K562 (cell line): ENCODE measurements around the gene AGAP1. TPM values are rescaled to one million over a fixed set of nuclear protein-coding genes. Genes with fewer than 3 reads are reported as not detected.

Source experiments
- ATAC-seq: fragments of 200-7000 bp; cut with Tn5 transposase; 3 replicates; pipeline ENCODE4 v1.9.1; 2020; ENCODE audit warnings: moderate library complexity
- BruUV-seq: library from RNA; stranded (reverse); fragments of 400-500 nt; replicated peaks from 2 replicates; lab custom pipeline; 2021; lab: Mats Ljungman, UMichigan
- CTCF ChIA-PET: fragments of 300-600 bp; formaldehyde crosslinking; extraction: SDS; loops from one replicate; lab custom pipeline; 2021; ENCODE audit warnings: low intra/inter-chr PET ratio; lab: Yijun Ruan, JAX
- POLR2A ChIA-PET: fragments of 300-600, 350-650 bp; sonication (Branson Sonifier 250); formaldehyde crosslinking; extraction: SDS; loops from one replicate; lab custom pipeline; 2021; ENCODE audit warnings: antibody characterized with exemption, inconsistent platforms; lab: Yijun Ruan, JAX
- DNase-seq, 4 experiments: peaks; one replicate each; pipeline versions ENCODE4 v3.0.0 to v3.0.0-alpha.2; 2011 to 2018; ENCODE audit warnings: low spot score in 3 of 4, mixed read lengths in 3 of 4; ENCODE audit errors: extremely low read depth in 1 of 4
- FAIRE-seq: peaks from 2 replicates; lab custom pipeline; 2011; peaks lifted over from hg19 to GRCh38; lab: Jason Lieb, UNC
- H2AFZ ChIP-seq: 2 replicates; pipeline ENCODE4 v1.6.0; 2011; ENCODE audit warnings: low read depth, low read length, control low read depth, inconsistent platforms
- H3K27ac ChIP-seq: fragments of 200-600 bp; 3 replicates; pipeline ENCODE4 v1.8.0; 2011; ENCODE audit warnings: low read depth, mild to moderate bottlenecking, control low read depth, inconsistent platforms, low read length, moderate library complexity, mixed read lengths; ENCODE audit errors: extremely low read depth
- H3K27me3 ChIP-seq, 2 experiments: fragments of 300-600 bp in 1 of 2; 2 replicates in 1 of 2; 3 replicates in 1 of 2; pipeline versions ENCODE4 v1.6.0 to v1.8.0; 2011; ENCODE audit warnings: inconsistent platforms in 2 of 2, low read length in 2 of 2, mild to moderate bottlenecking in 1 of 2, mixed read lengths in 1 of 2, moderate library complexity in 1 of 2; ENCODE audit not compliant: control insufficient read depth in 2 of 2, insufficient read depth in 2 of 2
- H3K36me3 ChIP-seq: fragments of 300-600 bp; 3 replicates; pipeline ENCODE4 v1.8.0; 2011; ENCODE audit warnings: mild to moderate bottlenecking, low read length, inconsistent platforms; ENCODE audit not compliant: control insufficient read depth, insufficient read depth
- H3K4me1 ChIP-seq, 2 experiments: fragments of 200-600 bp in 1 of 2; replicated peaks in 1 of 2; 2 replicates in 1 of 2; 3 replicates in 1 of 2; pipeline versions ENCODE4 v1.5.1 to v1.8.0; 2011; ENCODE audit warnings: inconsistent platforms in 2 of 2, low read length in 2 of 2, mild to moderate bottlenecking in 1 of 2, mixed read lengths in 1 of 2, moderate library complexity in 1 of 2; ENCODE audit not compliant: control insufficient read depth in 2 of 2, insufficient read depth in 2 of 2
- H3K4me2 ChIP-seq: 2 replicates; pipeline ENCODE4 v1.6.1; 2011; ENCODE audit warnings: low read length, control low read depth, inconsistent platforms, mixed read lengths; ENCODE audit not compliant: insufficient read depth
- H3K4me3 ChIP-seq: fragments of 200-600 bp; sonication (generic), shearing (Covaris generic); 2 replicates; pipeline ENCODE4 v1.5.1; 2016; ENCODE audit warnings: control low read depth, inconsistent platforms
- H3K79me2 ChIP-seq: fragments of 200-600 bp; 3 replicates; pipeline ENCODE4 v1.8.0; 2011; ENCODE audit warnings: low read length, inconsistent platforms; ENCODE audit not compliant: control insufficient read depth, insufficient read depth
- H3K9ac ChIP-seq, 2 experiments: 2 replicates each; pipeline versions ENCODE4 v1.6.0 to v1.6.1; 2011; ENCODE audit warnings: low read depth in 2 of 2, low read length in 2 of 2, control low read depth in 1 of 2, inconsistent platforms in 1 of 2, mild to moderate bottlenecking in 1 of 2, mixed read lengths in 1 of 2; ENCODE audit not compliant: insufficient read depth in 1 of 2
- H3K9me1 ChIP-seq: one replicate; pipeline ENCODE4 v1.6.0; 2011; ENCODE audit warnings: inconsistent platforms, mild to moderate bottlenecking, low read length, moderate library complexity; ENCODE audit not compliant: control insufficient read depth, insufficient read depth
- H3K9me3 ChIP-seq: replicated peaks from 2 replicates; pipeline ENCODE4 v1.5.1; 2011; ENCODE audit warnings: low read depth, low read length, inconsistent platforms; ENCODE audit not compliant: control insufficient read depth, insufficient read depth
- H4K20me1 ChIP-seq: replicated peaks from 2 replicates; pipeline ENCODE4 v1.6.1; 2011; ENCODE audit warnings: low read length, inconsistent platforms, mixed read lengths; ENCODE audit not compliant: control insufficient read depth, insufficient read depth
- ATF3 ChIP-seq, 2 experiments: fragments of 450-650 bp in 1 of 2; sonication (generic) in 1 of 2; formaldehyde crosslinking in 1 of 2; IDR thresholded peaks in 1 of 2; conservative IDR thresholded peaks in 1 of 2; 2 replicates each; pipeline versions ENCODE4 v1.6.1 to v1.8.1; 2016 to 2023; ENCODE audit warnings: mild to moderate bottlenecking in 2 of 2, moderate library complexity in 2 of 2, inconsistent platforms in 1 of 2, missing genetic modification reagents in 1 of 2
- DMBX1 ChIP-seq: fragments of 250-450 bp; sonication (Bioruptor Pico); IDR thresholded peaks from 2 replicates; pipeline ENCODE4 v1.8.0; 2022; ENCODE audit warnings: inconsistent platforms, mild to moderate bottlenecking, moderate library complexity, borderline replicate concordance
- E2F6 ChIP-seq, 2 experiments: IDR thresholded peaks; 2 replicates each; pipeline ENCODE4 v1.6.1; 2011; ENCODE audit warnings: borderline replicate concordance in 1 of 2, control low read depth in 1 of 2, low read depth in 1 of 2, low read length in 1 of 2, mild to moderate bottlenecking in 1 of 2, mixed read lengths in 1 of 2, moderate library complexity in 1 of 2; ENCODE audit not compliant: insufficient read depth in 1 of 2, insufficient read length in 1 of 2, poor library complexity in 1 of 2, severe bottlenecking in 1 of 2; ENCODE audit errors: extremely low read depth in 1 of 2
- HDAC1 ChIP-seq, 2 experiments: fragments of 450-650 bp; IDR thresholded peaks; 2 replicates each; pipeline ENCODE4 v1.6.1; 2016 to 2017; ENCODE audit warnings: inconsistent platforms in 1 of 2, mild to moderate bottlenecking in 1 of 2, moderate library complexity in 1 of 2
- KLF13 ChIP-seq: fragments of 450-650 bp; IDR thresholded peaks from 2 replicates; pipeline ENCODE4 v1.6.1; 2016; ENCODE audit warnings: missing genetic modification characterization, low read depth, mild to moderate bottlenecking, missing compliant biosample characterization, moderate library complexity, borderline replicate concordance
- SRSF3 ChIP-seq: fragments of 200-400 bp; formaldehyde crosslinking; IDR thresholded peaks from 2 replicates; pipeline ENCODE4 v1.6.1; 2016; ENCODE audit warnings: mild to moderate bottlenecking, low read length, moderate library complexity; ENCODE audit not compliant: insufficient read depth
- WHSC1 ChIP-seq: IDR thresholded peaks from one replicate; pipeline ENCODE4 v1.6.1; 2012; ENCODE audit warnings: low read length, control low read depth, inconsistent platforms
- YBX1 ChIP-seq: fragments of 450-650 bp; IDR thresholded peaks from 2 replicates; pipeline ENCODE4 v1.7.1; 2016; ENCODE audit warnings: mild to moderate bottlenecking
- ZNF280B ChIP-seq: fragments of 250-450 bp; sonication (Bioruptor Pico); IDR thresholded peaks from 2 replicates; pipeline ENCODE4 v1.5.1; 2021; ENCODE audit warnings: mild to moderate bottlenecking
- ZNF449 ChIP-seq: fragments of 250-450 bp; sonication (Bioruptor Pico); IDR thresholded peaks from 2 replicates; pipeline ENCODE4 v1.8.0; 2022; ENCODE audit warnings: moderate library complexity, mild to moderate bottlenecking, inconsistent platforms
- WGBS: fragments of 100-300 bp; shearing (Covaris generic); methylation state at CpG from one replicate; pipeline ENCODE4 v1.1.6; 2016; ENCODE audit warnings: low coverage, mixed read lengths; ENCODE audit not compliant: insufficient coverage; ENCODE audit errors: missing lambda C conversion rate; 5-methylcytosine and 5-hydroxymethylcytosine counted together
- in situ Hi-C: fragments of 300-500 bp; cut with MboI; formaldehyde crosslinking; loops from 4 replicates; pipeline ENCODE4 v1.15.0; 2018; ENCODE audit warnings: inconsistent platforms, mixed read lengths
- intact Hi-C: fragments of 100-400 bp; cut with micrococcal nuclease; formaldehyde crosslinking; loops from 2 replicates; pipeline ENCODE4 v1.14.2; 2022
- polyA plus RNA-seq, 8 experiments: library from polyadenylated mRNA; depleted of rRNA in 4 of 8; stranded (reverse) in 5 of 8; unstranded in 3 of 8; fragments of >200 nt; fragmentation: Nextera tagmentation in 2 of 8; fragmentation: Illumina TruSeq in 1 of 8; extraction: Ambion mirVana in 2 of 8; extraction: Trizol in 1 of 8; gene quantifications; 2 replicates each; pipeline versions ENCODE4 v1.2.1 to v1.2.3, GENCODE V29; 2011 to 2014; ENCODE audit warnings: inconsistent platforms in 1 of 8, missing spikeins in 1 of 8
- total RNA-seq, 7 experiments: library from RNA; depleted of rRNA in 6 of 7; stranded (reverse); fragments of >200 nt in 6 of 7; fragmentation: Illumina TruSeq in 2 of 7; extraction: Trizol in 2 of 7; gene quantifications; 2 replicates each; pipeline versions ENCODE4 v1.2.1 to v1.2.3, GENCODE V29; 2011 to 2021; ENCODE audit warnings: low replicate concordance in 1 of 7
- TF ChIP-seq, protein P1 (sequence below): fragments of 250-450 bp; sonication (Bioruptor Pico); IDR thresholded peaks from 2 replicates; pipeline ENCODE4 v1.9.0; 2021; ENCODE audit warnings: mild to moderate bottlenecking, inconsistent platforms

Gene AGAP1
- total and polyA plus RNA-seq, 9 of the 15 experiments (the other 6 are each of a cell fraction or from before 2014, with no cell fraction given): 1.3 to 24.0 (median 10.6) TPM

- TF ChIP-seq, protein P1, sequence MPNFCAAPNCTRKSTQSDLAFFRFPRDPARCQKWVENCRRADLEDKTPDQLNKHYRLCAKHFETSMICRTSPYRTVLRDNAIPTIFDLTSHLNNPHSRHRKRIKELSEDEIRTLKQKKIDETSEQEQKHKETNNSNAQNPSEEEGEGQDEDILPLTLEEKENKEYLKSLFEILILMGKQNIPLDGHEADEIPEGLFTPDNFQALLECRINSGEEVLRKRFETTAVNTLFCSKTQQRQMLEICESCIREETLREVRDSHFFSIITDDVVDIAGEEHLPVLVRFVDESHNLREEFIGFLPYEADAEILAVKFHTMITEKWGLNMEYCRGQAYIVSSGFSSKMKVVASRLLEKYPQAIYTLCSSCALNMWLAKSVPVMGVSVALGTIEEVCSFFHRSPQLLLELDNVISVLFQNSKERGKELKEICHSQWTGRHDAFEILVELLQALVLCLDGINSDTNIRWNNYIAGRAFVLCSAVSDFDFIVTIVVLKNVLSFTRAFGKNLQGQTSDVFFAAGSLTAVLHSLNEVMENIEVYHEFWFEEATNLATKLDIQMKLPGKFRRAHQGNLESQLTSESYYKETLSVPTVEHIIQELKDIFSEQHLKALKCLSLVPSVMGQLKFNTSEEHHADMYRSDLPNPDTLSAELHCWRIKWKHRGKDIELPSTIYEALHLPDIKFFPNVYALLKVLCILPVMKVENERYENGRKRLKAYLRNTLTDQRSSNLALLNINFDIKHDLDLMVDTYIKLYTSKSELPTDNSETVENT (CRISPR knock-in tag): no peak
- TF ChIP-seq ATF3 (IDR thresholded peaks at IDR 0.05) (no peak), ATF3 (CRISPR knock-in tag; conservative IDR thresholded peaks at IDR 0.05) (no peak), SRSF3 (no peak)
Observed at GRCh38 chr2:235651643-235652042, 157.8 kb downstream of the AGAP1 start (continued).

DNA sequence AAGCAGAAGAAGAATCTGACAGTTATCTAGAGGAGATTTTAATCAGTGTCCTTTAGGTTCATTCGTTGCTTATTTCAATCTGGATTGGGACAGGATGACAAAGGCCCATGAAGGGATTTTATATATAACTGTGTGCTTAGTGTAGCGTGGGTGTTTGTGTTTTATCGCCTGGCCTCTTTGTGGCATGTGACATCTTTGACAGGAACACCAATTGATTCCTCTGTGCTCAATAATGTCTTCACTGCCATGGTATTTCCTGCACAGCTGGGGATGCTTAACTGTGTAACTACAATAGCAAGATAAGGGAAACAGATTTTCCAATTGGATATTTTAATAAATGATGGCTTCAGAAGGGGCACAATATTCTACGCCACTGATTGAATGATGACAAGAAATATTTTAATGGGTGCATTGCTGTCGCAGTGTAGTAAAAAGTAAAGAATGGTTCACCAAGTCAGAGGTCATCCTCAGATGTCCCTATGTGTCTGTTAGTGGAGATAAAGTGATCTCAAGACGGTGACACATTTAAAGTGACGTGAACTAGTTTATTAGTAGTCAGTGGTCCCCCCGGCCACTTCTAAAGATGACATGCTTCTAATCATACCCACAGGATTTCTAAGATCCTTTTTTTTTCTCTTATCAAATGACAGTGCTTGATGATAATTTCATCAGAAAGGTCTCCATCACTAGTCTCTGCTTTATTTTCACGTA is 160.4 kb downstream of the AGAP1 start:
- POLR2A ChIA-PET: no interaction called here
- H3K79me2 ChIP-seq: peaks cover 43% of the 10 kb centered on the region; the same call in 2 of the 3 replicates
- FAIRE-seq: no peak
- TF ChIP-seq ZNF280B (CRISPR knock-in tag) (no peak), KLF13 (no peak), WHSC1 (no peak), YBX1 (no peak), ZNF449 (CRISPR knock-in tag) (no peak), E2F6 (IDR thresholded peaks at IDR 0.05; ENCODE audit: borderline replicate concordance in 1 of 2, extremely low read depth in 1 of 2, insufficient read depth in 1 of 2, insufficient read length in 1 of 2, low read depth in 1 of 2, low read length in 1 of 2, poor library complexity in 1 of 2, severe bottlenecking in 1 of 2) (no peak), DMBX1 (CRISPR knock-in tag) (no peak), HDAC1 (IDR thresholded peaks at IDR 0.05) (no peak)

More for the DNA sequence above, 160.4 kb downstream of the AGAP1 start:
- WGBS: 22% methylated on average over 9 of the region's 9 CpGs
- H4K20me1 ChIP-seq: peaks cover 23% of the 10 kb centered on the region
- H3K4me3 ChIP-seq: no peak overlapping the region
- H2AFZ ChIP-seq: no peak overlapping the region
- CTCF ChIA-PET: no interaction called here
- in situ Hi-C loops (no loop called here), intact Hi-C loops (no loop called here)
- H3K27ac ChIP-seq: no peak overlapping the region
- H3K9me1 ChIP-seq: no peaks in the 10 kb centered on the region
- no peaks in the 10 kb centered on the region for H3K9me3 ChIP-seq
- ATAC-seq (no peak), DNase-seq (no peak)
- no peak overlapping the region for H3K4me2 ChIP-seq
- H3K36me3 ChIP-seq: no peaks in the 10 kb centered on the region
- no peak overlapping the region for H3K9ac ChIP-seq
- peaks cover 5 to 11% of the 10 kb centered on the region in 2 experiments; a peak in 3 of 5 replicates for H3K4me1 ChIP-seq
- BruUV-seq: no TSS peak
- no peaks in the 10 kb centered on the region for H3K27me3 ChIP-seq
